Measurements from ENCODE around the gene PYDC1. TPM values are rescaled to one million over a fixed set of nuclear protein-coding genes. Genes with fewer than 3 reads are reported as not detected.

Gene PYDC1
- polyA plus RNA-seq, 3 donors = not detected

DNA sequence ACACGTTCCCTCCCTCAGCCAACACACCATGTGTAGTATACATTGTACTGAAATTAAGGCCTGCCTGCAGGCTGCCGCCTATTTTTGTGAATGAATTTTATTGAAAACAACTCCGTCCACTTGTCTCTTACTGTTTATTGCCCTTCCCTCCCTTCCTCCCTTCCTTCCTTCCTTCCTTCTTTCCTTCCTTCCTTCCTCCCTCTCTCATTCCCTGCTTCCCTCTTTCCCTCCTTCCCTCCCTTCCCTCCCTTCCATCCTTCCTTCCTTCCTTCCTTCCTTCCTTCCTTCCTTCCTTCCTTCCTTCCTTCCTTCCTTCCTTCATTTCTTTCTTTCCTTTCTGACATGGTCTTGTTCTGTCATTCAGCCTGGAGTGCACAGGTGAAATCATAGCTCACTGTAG is 45.1 kb upstream of the PYDC1 start:
- Histone ChIP-seq H3K4me2 (replicated peaks; ENCODE audit: extremely low read depth, low read length, poor library complexity, severe bottlenecking) (peak overlapping the region; percentile 85), H3K9me3 (replicated peaks in 1 of 2; ENCODE audit: control insufficient read depth in 1 of 2, insufficient read depth in 1 of 2, low read length in 2 of 2) (no peaks in the 10 kb centered on the region), H4K20me1 (ENCODE audit: insufficient read depth, low read length) (peaks cover 70% of the 10 kb centered on the region), H3K36me3 (replicated peaks in 1 of 2; ENCODE audit: control insufficient read depth in 1 of 2, insufficient read depth in 2 of 2, low read length in 2 of 2) (peaks cover 18 to 21% of the 10 kb centered on the region in 2 donors), H3K27me3 (ENCODE audit: control insufficient read depth in 2 of 2, insufficient read depth in 2 of 2, low read length in 2 of 2) (no peaks in the 10 kb centered on the region), H3K27ac (ENCODE audit: low read depth in 1 of 2, low read length in 2 of 2) (no peak overlapping the region), H3K4me1 (ENCODE audit: control insufficient read depth in 1 of 2, insufficient read depth in 2 of 2, low read length in 2 of 2) (peaks cover 65 to 81% of the 10 kb centered on the region in 2 donors), H3K4me3 (replicated peaks in 1 of 3; ENCODE audit: low read depth in 2 of 3, low read length in 3 of 3) (peak overlapping the region in 1 of 3 experiments; percentile 98), H3K9ac (ENCODE audit: insufficient read depth, low read length, poor library complexity, severe bottlenecking) (no peak overlapping the region), H3K79me2 (ENCODE audit: insufficient read depth, low read length) (peaks cover 65% of the 10 kb centered on the region), H2AFZ (ENCODE audit: insufficient read depth, low read depth, low read length, poor library complexity, severe bottlenecking) (no peak overlapping the region)
- peaks cover 0 to 11% (median 2%) of the 10 kb centered on the region in 3 donors for H3K27me3 Mint-ChIP-seq (ENCODE audit: low read depth in 3 of 3)
- peaks cover 68% of the 10 kb centered on the region for H3K4me1 Mint-ChIP-seq
- TF ChIP-seq, protein P1, sequence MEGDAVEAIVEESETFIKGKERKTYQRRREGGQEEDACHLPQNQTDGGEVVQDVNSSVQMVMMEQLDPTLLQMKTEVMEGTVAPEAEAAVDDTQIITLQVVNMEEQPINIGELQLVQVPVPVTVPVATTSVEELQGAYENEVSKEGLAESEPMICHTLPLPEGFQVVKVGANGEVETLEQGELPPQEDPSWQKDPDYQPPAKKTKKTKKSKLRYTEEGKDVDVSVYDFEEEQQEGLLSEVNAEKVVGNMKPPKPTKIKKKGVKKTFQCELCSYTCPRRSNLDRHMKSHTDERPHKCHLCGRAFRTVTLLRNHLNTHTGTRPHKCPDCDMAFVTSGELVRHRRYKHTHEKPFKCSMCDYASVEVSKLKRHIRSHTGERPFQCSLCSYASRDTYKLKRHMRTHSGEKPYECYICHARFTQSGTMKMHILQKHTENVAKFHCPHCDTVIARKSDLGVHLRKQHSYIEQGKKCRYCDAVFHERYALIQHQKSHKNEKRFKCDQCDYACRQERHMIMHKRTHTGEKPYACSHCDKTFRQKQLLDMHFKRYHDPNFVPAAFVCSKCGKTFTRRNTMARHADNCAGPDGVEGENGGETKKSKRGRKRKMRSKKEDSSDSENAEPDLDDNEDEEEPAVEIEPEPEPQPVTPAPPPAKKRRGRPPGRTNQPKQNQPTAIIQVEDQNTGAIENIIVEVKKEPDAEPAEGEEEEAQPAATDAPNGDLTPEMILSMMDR (IDR thresholded peaks at IDR 0.05) = no peak
- peaks cover 0 to 4% (median 0%) of the 10 kb centered on the region in 7 donors for H3K9me3 Mint-ChIP-seq
- peaks cover 29 to 42% of the 10 kb centered on the region in 2 donors for H3K36me3 Mint-ChIP-seq
- no peak for DNase-seq
- peak overlapping the region; percentile 45 to 67 for H3K4me3 Mint-ChIP-seq
- WGBS (ENCODE audit: insufficient coverage) = 33% methylated on average over 1 of the region's 3 CpGs
- intact Hi-C loops (cut with micrococcal nuclease) = loop anchor here in 1 of 2 donors (5.0 to 10.0 kb wide), 3 partner anchors 60 to 147 kb away; partner anchors contain the start of genes KAT8 and PYCARD
- peak overlapping the region in 3 of 7 donors; percentile 55 to 82 (median 69) for H3K27ac Mint-ChIP-seq

DNA sequence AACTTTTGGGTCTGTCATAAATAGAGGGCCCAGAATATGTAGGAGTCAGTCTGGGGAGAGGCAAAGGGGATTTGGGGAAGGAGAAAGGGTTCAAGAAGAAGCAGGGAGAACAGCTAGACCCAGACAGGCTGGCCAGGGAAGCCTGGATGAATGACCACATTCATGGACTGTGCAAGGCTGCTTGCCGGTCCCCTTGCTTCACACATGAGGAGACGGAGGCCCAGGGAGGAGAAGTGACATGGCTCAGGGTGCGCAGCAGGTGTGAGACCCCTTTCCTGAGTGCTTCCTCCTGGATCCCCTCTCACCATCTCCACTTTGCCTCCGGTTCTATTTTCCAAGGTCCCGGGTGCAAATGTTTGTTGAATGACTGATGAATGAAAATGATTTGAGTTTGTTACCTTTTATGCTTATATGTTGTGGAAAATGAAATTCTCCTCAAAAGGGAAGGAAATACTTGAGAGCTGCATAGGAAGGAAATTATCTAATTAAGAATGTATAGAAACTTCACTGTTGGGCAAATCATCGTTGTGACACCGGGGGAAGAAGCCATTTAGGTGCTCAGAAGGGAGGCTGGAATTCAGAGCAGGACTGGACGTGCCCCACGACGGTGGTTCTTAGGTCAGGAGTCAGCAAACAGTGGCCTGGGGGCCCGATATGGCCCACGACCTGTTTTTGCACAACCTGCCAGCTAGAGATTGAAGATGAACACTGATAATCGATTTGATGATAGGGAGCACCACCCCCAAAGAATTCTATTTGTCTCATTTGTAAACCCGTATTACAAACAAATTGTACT is 43.4 kb upstream of the PYDC1 start:
- Histone ChIP-seq H2AFZ (ENCODE audit: insufficient read depth, low read depth, low read length, poor library complexity, severe bottlenecking) (peak overlapping the region; percentile 38), H3K27ac (ENCODE audit: low read depth in 1 of 2, low read length in 2 of 2) (peak overlapping the region; percentile 54 to 81), H3K9me3 (replicated peaks in 1 of 2; ENCODE audit: control insufficient read depth in 1 of 2, insufficient read depth in 1 of 2, low read length in 2 of 2) (no peaks in the 10 kb centered on the region), H3K4me3 (replicated peaks in 1 of 3; ENCODE audit: low read depth in 2 of 3, low read length in 3 of 3) (peak overlapping the region; percentile 55 to 98 (median 97)), H3K79me2 (ENCODE audit: insufficient read depth, low read length) (peaks cover 55% of the 10 kb centered on the region), H3K4me1 (ENCODE audit: control insufficient read depth in 1 of 2, insufficient read depth in 2 of 2, low read length in 2 of 2) (peaks cover 73 to 82% of the 10 kb centered on the region in 2 donors), H3K36me3 (replicated peaks in 1 of 2; ENCODE audit: control insufficient read depth in 1 of 2, insufficient read depth in 2 of 2, low read length in 2 of 2) (peaks cover 3 to 4% of the 10 kb centered on the region in 2 donors), H4K20me1 (ENCODE audit: insufficient read depth, low read length) (peaks cover 53% of the 10 kb centered on the region), H3K9ac (ENCODE audit: insufficient read depth, low read length, poor library complexity, severe bottlenecking) (peak overlapping the region; percentile 63), H3K27me3 (ENCODE audit: control insufficient read depth in 2 of 2, insufficient read depth in 2 of 2, low read length in 2 of 2) (no peaks in the 10 kb centered on the region), H3K4me2 (replicated peaks; ENCODE audit: extremely low read depth, low read length, poor library complexity, severe bottlenecking) (peak overlapping the region; percentile 85)
- Mint-ChIP-seq H3K4me3 (peak overlapping the region; percentile 93 to 98), H3K4me1 (peaks cover 70% of the 10 kb centered on the region), H3K27me3 (ENCODE audit: low read depth in 3 of 3) (peaks cover 0 to 6% (median 2%) of the 10 kb centered on the region in 3 donors), H3K36me3 (peaks cover 15 to 24% of the 10 kb centered on the region in 2 donors), H3K9me3 (peaks cover 0 to 2% (median 0%) of the 10 kb centered on the region in 7 donors), H3K27ac (peak overlapping the region; percentile 90 to 98 (median 96))
- TF ChIP-seq, protein P1 (IDR thresholded peaks at IDR 0.05) = no peak
- 3% methylated on average over 8 of the region's 14 CpGs for WGBS (ENCODE audit: insufficient coverage)
- intact Hi-C loops (cut with micrococcal nuclease) = loop anchor here in 1 of 2 donors (5.0 to 10.0 kb wide), 3 partner anchors 58 to 146 kb away; partner anchors contain the start of genes KAT8 and PYCARD
- DNase-seq = peak in 2 of 3 donors; percentile 37 to 44
